GM12873 (cell line): ENCODE results near the gene DLX4.

Experiments used
- TF ChIP-seq, protein P1 (sequence below): IDR thresholded peaks from 2 replicates; pipeline ENCODE4 v1.5.1; 2012; ENCODE audit warnings: low read depth, mild to moderate bottlenecking, moderate library complexity, low read length, control low read depth; ENCODE audit not compliant: insufficient read depth; ENCODE audit errors: missing control alignments

The DLX4 gene

DNA sequence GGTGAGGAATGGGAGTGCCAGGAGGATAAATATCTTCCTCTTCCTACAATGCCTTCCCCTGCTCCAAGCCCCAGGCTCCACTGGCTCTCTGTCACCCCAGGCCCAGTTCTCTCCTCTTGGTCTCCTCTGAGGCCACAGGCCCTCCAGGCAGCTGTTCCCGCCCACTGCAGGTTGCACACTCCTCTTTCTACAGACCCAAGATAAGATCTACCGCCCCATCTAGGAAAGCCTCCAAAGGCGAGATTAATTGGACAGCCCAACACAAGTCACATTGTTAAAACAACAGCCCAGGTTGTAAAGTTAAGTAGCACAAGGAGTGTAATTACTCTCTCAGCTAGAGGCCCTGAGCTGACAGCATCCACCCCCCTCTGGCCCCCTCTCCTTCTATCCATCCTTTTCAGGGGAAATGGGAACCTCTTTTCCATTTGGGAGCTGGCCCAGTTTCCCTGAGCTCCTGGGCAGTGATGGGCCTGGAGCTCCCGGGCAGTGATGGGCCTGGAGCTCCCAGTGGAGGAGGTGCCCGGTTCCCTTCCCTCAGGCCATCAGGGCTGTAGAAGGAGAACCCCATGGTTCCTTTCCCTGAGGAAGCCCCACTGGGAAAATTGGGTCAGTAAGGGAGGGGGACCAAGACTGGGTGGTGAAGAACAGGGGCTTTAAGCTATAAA is 7.3 kb downstream of the DLX4 start:
- TF ChIP-seq, protein P1, sequence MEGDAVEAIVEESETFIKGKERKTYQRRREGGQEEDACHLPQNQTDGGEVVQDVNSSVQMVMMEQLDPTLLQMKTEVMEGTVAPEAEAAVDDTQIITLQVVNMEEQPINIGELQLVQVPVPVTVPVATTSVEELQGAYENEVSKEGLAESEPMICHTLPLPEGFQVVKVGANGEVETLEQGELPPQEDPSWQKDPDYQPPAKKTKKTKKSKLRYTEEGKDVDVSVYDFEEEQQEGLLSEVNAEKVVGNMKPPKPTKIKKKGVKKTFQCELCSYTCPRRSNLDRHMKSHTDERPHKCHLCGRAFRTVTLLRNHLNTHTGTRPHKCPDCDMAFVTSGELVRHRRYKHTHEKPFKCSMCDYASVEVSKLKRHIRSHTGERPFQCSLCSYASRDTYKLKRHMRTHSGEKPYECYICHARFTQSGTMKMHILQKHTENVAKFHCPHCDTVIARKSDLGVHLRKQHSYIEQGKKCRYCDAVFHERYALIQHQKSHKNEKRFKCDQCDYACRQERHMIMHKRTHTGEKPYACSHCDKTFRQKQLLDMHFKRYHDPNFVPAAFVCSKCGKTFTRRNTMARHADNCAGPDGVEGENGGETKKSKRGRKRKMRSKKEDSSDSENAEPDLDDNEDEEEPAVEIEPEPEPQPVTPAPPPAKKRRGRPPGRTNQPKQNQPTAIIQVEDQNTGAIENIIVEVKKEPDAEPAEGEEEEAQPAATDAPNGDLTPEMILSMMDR: no peak

- TF ChIP-seq, protein P1: no peak
These were observed 7.8 kb downstream of the DLX4 start for GRCh38 chr17:49976828-49977202.

DNA sequence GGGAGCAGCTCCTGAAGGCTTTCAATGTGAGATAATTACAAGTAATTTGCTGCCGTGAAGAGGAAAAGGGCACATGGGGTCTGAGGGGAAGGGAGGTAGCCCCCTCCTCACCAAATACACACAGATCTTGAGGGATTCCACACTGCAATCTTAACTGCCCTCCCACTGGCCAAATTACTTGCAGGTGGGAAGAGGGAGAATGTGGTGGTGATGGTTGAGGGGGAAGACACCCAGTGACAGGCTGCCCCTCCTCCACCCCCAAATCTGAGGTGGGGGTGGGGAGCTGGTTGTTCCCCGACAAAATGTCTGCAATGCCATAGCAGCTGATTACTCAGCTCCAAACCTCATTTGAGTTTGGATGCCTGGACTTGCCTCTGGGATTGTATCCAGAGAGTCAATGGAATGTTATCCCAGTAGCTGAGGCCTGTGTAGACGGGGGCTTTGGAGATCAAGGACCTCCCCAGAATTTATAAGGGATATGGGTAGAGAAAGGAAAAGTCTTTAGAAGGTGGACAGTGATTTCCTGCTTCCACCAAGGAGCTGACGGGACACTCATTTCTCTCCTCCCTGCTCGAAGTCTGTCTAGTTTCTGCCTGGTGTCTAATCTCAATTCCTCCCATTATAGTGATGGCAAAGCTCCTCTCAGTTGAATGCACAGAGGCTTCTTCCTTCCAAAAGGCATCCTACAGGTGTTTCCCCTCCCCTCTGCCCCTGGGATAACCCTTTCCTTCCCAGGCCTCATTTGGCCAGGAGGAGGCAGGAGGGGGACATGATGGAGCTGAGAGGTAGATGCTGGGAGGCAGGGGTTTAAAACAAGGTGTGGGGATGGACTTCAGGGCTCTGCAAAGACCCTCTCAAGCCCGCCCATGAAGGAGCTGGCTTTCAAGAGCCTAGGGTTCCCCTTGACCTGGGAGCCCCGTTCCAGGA is 8.7 kb downstream of the DLX4 start:
- TF ChIP-seq, protein P1: no peak

GRCh38 chr17:49978501-49978900 is 9.5 kb downstream of the DLX4 start:
- TF ChIP-seq, protein P1: no peak

DNA sequence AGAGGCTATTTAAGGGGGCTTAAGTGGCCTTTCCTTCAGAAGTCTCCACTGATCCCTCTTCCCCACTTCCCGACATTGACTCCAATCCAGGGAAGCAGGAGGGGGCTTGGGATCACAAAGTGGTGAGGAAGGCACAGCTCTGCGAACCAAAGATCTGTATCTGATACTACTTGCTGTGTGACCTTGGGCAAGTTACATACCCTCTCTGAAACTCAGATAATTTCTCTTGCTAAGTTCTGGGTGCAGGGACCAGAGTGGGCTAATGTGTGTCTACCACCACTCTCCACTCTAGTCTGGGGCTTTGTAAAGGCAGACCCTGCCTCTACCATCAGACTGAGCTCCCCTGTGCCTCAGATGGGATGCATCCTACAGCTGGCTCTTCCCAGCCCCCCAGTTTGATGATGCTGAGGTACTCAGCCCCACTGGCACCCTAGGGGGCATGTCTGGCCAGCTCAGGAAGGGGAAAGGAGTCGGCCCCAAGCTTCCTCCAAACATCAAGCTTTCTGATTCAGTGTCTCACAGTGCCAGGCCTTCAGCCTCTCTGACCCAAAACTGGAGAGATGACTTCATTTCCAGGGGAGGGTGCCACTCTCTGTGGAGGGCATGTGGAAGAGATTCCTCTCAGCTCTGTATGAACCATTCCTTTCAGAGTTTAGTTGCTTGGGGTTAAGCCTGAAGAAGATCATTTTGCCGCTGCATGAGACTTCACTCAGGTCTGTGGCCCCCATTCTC is 10.9 kb downstream of the DLX4 start:
- TF ChIP-seq, protein P1: no peak

- TF ChIP-seq, protein P1: no peak
These were observed 11.8 kb downstream of the DLX4 start for GRCh38 chr17:49980703-49981197.

DNA sequence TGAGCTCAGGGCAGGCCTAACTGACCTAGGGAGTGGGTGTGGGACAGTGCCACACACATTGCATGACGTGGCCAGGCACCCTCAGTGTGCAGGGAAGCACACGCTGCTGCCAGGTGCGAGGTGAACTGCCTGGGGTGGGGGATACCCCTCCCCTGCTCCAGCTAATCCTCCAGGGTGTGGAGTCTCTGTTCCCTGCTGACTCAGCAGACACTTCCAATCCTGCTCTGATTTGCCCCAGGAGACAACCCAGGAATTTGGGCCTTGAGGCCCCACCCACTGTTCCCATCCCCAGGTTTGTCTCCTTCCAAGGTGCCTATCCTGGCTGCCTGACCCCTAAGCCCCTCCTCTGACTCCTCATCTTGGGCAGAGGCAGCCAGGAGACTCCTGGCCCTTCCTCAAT is 15.3 kb downstream of the DLX4 start:
- TF ChIP-seq, protein P1: no peak
